Adrenal gland (tissue), 12 donors: ENCODE data around the gene IDH2. TPM values are rescaled to one million over a fixed set of nuclear protein-coding genes. Genes with fewer than 3 reads are reported as not detected.

Experiments
- DNase-seq, 7 donors: peaks; one replicate each; pipeline ENCODE4 v3.0.0-alpha.2; 2019 to 2020
- H3K27ac ChIP-seq, 5 donors: fragments of 200-600 bp; sonication (generic) in 4 of 5; 1 replicate in 3 of 5; 2 replicates in 2 of 5; pipeline versions ENCODE4 v1.5.1 to v1.8.0; 2016 to 2020; ENCODE audit warnings: mild to moderate bottlenecking in 1 of 5
- H3K27me3 ChIP-seq: fragments of 200-600 bp; 2 replicates; pipeline ENCODE4 v1.8.0; 2021
- H3K36me3 ChIP-seq, 2 donors: fragments of 200-600 bp; replicated peaks in 1 of 2; 1 replicate in 1 of 2; 2 replicates in 1 of 2; pipeline versions ENCODE4 v1.5.1 to v1.8.0; 2018 to 2022
- H3K4me1 ChIP-seq, 2 donors: fragments of 200-600 bp; replicated peaks in 1 of 2; 1 replicate in 1 of 2; 2 replicates in 1 of 2; pipeline versions ENCODE4 v1.5.1 to v1.8.0; 2018 to 2021
- H3K4me3 ChIP-seq, 4 donors: fragments of 200-600 bp; sonication (generic) in 3 of 4; one replicate each; pipeline ENCODE4 v1.5.1; 2016 to 2018
- H3K9me3 ChIP-seq, 3 donors: fragments of 200-600 bp; sonication (generic) in 1 of 3; replicated peaks in 1 of 3; 1 replicate in 2 of 3; 2 replicates in 1 of 3; pipeline versions ENCODE4 v1.5.1 to v1.8.0; 2016 to 2021
- POLR2A ChIP-seq, 2 donors: fragments of 450-650 bp; IDR thresholded peaks; one replicate each; pipeline ENCODE4 v1.6.1; 2017; ENCODE audit warnings: antibody characterized with exemption in 2 of 2, mild to moderate bottlenecking in 2 of 2, moderate library complexity in 1 of 2
- WGBS, 4 donors: extraction: QIAGEN DNeasy Blood & Tissue Kit in 2 of 4; methylation state at CpG; one replicate each; pipeline versions ENCODE4 v1.1.5 to v1.1.7; 2013 to 2017; 5-methylcytosine and 5-hydroxymethylcytosine counted together
- intact Hi-C, 2 donors: fragments of 100-400 bp; cut with DNase I; formaldehyde crosslinking; loops; one replicate each; pipeline versions ENCODE4 v1.14.1 to v1.15.0; 2022 to 2023
- polyA plus RNA-seq, 3 donors: library from polyadenylated mRNA; stranded (reverse); fragments of 200-250 nt in 2 of 3; fragments of 350-450 nt in 1 of 3; fragmentation: Illumina TruSeq in 1 of 3; extraction: RNeasy Lipid Tissue Mini Kit (QIAGEN cat#74804) in 1 of 3; gene quantifications; one replicate each; pipeline ENCODE4 v1.2.3, GENCODE V29; 2013 to 2014
- total RNA-seq, 9 donors: library from RNA; depleted of rRNA in 4 of 9; stranded (reverse); fragments of >200 nt in 4 of 9; fragments of 120-200 nt in 1 of 9; fragmentation: NEBNext Ultra II Directional in 1 of 9; extraction: Animal tissue kit (Norgen Biotek cat#: 25700) in 1 of 9; gene quantifications; one replicate each; pipeline versions ENCODE4 v1.1.0 to v1.2.4, GENCODE V29; 2013 to 2023
- TF ChIP-seq, protein P1 (sequence below), 6 experiments: fragments of 450-650 bp in 4 of 6; fragments of 200-600 bp in 2 of 6; sonication (generic) in 1 of 6; IDR thresholded peaks; 1 replicate in 5 of 6; 2 replicates in 1 of 6; pipeline versions ENCODE4 v1.5.1 to v1.8.0; 2016 to 2021; ENCODE audit warnings: antibody characterized with exemption in 6 of 6, mild to moderate bottlenecking in 2 of 6, moderate library complexity in 1 of 6
- donor health status: healthy with polysubstance abuse.
- donor health status: Bipolar disorder and iron deficiency.
- donor health status: DM: yes; HTN: yes; CAD: no.
- donor health status: DM: no; HTN: no; CAD: no.
- donor health status: DM: no; HTN: no; CAD: no.
- donor health status: DM: yes; HTN: yes; CAD: no.

Gene IDH2
- total and polyA plus RNA-seq, 12 donors: 10.3 to 33.6 (median 19.3) TPM

DNA sequence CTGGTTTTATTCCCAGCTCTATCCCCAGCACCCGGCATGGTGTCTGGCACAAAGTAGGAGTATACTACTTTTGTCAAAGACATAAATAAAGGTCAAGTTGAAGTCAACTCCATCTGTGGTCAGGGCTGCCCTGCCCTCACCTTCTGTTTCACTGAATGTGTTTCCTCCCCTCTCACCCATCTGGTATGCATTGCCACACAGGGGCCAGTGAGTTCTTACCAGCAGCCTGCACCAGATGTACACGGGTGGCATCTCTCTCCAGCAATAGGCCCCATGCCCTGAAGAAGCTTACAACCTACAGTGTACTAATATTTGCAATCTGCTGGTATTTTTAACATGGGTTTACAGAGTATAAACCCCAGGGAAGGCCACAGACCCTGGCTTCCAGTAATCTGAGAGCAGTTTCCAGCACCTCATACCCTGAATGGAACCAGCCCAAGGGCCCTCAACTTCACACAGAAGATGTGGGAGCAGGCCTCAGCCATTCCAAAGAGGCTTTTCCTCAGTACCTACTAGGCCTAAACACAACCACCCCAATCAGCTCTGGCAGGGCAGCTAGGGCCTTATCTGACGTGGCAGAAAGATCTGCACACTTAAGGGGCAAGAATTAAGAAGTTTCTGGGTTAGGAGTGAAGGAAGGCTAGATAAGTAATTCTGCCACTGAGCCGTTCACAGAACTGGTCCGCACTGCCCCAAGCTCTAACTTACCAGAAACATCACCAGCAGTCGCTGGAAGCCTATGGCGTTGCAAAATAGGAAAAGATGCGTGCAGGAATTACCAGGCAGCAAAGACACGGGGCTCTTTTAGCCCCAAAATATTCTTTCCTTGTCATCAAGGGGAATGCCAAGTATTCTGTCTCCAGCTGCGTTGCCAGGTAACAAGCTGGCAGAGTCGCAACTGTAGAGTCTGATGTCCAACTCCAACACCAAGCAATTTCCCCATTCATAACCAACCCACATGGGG, 2.1 kb downstream of the IDH2 start:
- Histone ChIP-seq H3K4me3 (no peak overlapping the region), H3K9me3 (no peaks in the 10 kb centered on the region), H3K36me3 (no peaks in the 10 kb centered on the region), H3K27me3 (no peaks in the 10 kb centered on the region), H3K4me1 (peaks cover 0 to 26% of the 10 kb centered on the region in 2 donors), H3K27ac (no peak overlapping the region)
- no peak for DNase-seq
- TF ChIP-seq, protein P1, sequence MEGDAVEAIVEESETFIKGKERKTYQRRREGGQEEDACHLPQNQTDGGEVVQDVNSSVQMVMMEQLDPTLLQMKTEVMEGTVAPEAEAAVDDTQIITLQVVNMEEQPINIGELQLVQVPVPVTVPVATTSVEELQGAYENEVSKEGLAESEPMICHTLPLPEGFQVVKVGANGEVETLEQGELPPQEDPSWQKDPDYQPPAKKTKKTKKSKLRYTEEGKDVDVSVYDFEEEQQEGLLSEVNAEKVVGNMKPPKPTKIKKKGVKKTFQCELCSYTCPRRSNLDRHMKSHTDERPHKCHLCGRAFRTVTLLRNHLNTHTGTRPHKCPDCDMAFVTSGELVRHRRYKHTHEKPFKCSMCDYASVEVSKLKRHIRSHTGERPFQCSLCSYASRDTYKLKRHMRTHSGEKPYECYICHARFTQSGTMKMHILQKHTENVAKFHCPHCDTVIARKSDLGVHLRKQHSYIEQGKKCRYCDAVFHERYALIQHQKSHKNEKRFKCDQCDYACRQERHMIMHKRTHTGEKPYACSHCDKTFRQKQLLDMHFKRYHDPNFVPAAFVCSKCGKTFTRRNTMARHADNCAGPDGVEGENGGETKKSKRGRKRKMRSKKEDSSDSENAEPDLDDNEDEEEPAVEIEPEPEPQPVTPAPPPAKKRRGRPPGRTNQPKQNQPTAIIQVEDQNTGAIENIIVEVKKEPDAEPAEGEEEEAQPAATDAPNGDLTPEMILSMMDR (IDR thresholded peaks at IDR 0.05): no peak
- no peak for TF ChIP-seq POLR2A (IDR thresholded peaks at IDR 0.05)
- 74 to 88% (median 85%) methylated on average over 11 of the region's 11 CpGs for WGBS, 4 donors
- intact Hi-C loops: no loop called here

DNA sequence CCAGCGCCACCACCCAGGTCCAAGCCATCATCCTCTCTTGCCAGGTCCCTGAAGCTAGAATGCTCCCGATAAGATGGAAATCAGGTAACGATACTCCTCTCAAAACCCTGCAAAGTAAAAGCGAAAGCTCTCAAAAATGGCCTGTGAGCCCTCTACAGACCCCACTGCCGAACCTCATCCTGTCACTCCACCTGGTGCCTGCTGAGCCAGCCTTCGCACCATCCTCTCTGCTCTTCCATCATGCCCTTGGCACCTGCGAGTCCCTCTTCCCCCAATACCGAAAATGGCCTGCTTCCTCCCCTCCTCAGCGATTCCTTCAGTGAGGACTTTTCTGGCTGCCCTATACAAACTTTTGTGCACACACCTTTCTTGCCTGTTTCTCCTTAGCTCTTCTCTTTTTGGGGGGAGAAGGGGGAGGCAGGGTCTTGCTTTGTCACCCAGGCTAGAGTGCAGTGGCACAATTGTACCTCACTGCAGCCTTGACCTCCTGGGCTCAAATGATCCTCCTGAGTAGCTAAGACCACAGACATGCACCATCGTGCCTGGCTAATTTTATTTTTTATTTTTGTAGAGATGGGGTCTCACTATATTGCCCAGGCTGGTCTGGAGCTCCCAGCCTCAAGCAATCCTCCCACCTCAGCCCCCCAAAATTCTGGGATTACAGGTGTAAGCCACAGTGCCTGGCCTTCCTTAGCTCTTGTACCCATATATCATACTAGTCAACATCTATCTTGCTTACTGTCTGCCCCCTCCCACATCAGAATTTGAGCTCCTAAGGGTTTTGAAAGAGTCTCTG, 3.0 kb downstream of the IDH2 start:
- no peaks in the 10 kb centered on the region for H3K27me3 ChIP-seq
- peaks cover 0 to 26% of the 10 kb centered on the region in 2 donors for H3K4me1 ChIP-seq
- no peak overlapping the region for H3K4me3 ChIP-seq
- intact Hi-C loops: no loop called here
- TF ChIP-seq, protein P1 (IDR thresholded peaks at IDR 0.05): no peak
- no peak for TF ChIP-seq POLR2A (IDR thresholded peaks at IDR 0.05)
- no peaks in the 10 kb centered on the region for H3K36me3 ChIP-seq
- no peaks in the 10 kb centered on the region for H3K9me3 ChIP-seq
- H3K27ac ChIP-seq: peak overlapping the region in 2 of 5 donors; percentile 44 to 67
- DNase-seq: no peak
- 92 to 93% (median 92%) methylated on average over 10 of the region's 10 CpGs for WGBS, 4 donors

DNA sequence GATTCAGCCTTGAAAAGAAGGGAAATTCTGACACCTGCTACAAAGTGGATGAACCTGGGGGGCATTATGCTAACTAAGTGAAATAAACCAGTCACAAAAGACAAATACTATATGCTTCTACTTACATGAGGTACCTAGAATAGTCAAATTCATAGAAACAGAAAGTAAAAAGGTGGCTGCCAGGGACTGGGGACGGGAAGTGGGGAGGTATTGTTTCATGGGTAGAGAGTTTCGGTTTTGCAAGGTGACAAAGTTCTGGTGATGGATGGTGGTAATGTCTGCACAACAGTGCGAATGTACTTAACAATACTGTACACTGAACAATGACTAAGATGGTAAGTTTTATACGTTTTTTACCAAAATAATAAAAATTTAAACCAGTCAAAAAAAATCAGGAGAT, 4.8 kb downstream of the IDH2 start:
- DNase-seq: no peak
- peak overlapping the region in 2 of 5 donors; percentile 3 to 44 for H3K27ac ChIP-seq
- H3K4me1 ChIP-seq: peaks cover 0 to 26% of the 10 kb centered on the region in 2 donors
- H3K4me3 ChIP-seq: no peak overlapping the region
- no peak for TF ChIP-seq POLR2A (IDR thresholded peaks at IDR 0.05)
- TF ChIP-seq, protein P1 (IDR thresholded peaks at IDR 0.05): no peak
- no peaks in the 10 kb centered on the region for H3K36me3 ChIP-seq
- intact Hi-C loops: no loop called here
- H3K9me3 ChIP-seq: no peaks in the 10 kb centered on the region
- no peaks in the 10 kb centered on the region for H3K27me3 ChIP-seq
- WGBS, 4 donors: 53 to 61% (median 59%) methylated on average over 4 of the region's 4 CpGs

DNA sequence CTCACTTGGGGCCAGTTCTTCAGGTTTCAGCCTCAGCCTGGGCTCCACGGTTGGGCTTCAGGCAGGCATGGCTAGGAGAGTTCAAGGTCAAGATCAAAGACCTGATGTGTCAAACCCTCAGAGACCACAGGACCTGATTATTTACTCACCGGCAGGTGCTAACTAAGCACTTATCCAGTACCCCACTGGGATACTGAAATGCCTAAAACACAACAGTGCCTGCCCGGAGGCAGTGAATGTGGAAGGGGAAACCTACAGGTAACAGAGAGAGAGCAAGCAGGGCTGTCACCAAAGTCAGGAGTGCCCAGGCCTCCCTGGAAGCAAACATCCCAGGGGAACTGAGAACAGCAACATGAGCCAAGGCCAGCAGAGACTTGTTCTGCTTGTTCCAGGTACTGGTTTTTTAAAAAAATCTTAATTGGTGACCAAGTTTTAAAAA, 6.7 kb downstream of the IDH2 start:
- Histone ChIP-seq H3K27me3 (no peaks in the 10 kb centered on the region), H3K4me3 (no peak overlapping the region), H3K36me3 (no peaks in the 10 kb centered on the region), H3K27ac (no peak overlapping the region), H3K4me1 (peaks cover 0 to 18% of the 10 kb centered on the region in 2 donors), H3K9me3 (no peaks in the 10 kb centered on the region)
- 46 to 57% (median 54%) methylated on average over 3 of the region's 3 CpGs for WGBS, 4 donors
- TF ChIP-seq POLR2A (IDR thresholded peaks at IDR 0.05): no peak
- TF ChIP-seq, protein P1 (IDR thresholded peaks at IDR 0.05): no peak
- intact Hi-C loops: no loop called here
- DNase-seq: peak in 1 of 7 donors; percentile 14
